Measurements from ENCODE around the gene ASB5. TPM values are rescaled to one million over a fixed set of nuclear protein-coding genes. Genes with fewer than 3 reads are reported as not detected.

ASB5 gene
- total RNA-seq, 4 donors from 2014 or later = not detected

DNA sequence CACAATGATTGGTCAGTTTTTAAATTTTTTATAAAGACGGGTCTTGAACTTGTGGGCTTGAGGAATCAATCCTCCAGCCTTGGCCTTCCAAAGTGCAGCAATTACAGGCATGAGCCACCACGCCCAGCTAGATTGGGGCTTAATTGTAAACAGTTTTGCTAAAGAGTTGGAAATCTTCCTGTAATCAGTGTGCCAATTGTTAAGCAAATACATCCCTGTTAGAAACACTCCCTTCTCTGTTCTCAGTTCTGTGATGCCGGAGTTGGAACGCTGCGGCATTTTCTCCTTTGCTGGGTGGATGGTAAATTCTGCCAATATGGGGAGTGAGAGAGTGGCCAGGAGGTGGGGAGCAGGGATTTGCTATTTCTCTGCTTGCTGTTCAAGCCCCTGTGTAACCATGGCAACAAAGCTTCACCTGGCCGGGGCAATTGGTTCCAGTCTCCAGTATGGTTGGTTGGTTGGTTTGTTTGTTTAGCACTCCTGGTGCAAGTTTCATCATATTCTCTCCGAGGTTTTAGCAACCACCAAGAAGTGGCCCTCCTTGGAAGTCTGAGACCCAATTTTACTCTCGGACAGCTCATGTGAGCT lies 70.6 kb downstream of the ASB5 start:
- Histone ChIP-seq H3K9me3 (no peaks in the 10 kb centered on the region), H3K27me3 (peaks cover 3% of the 10 kb centered on the region), H3K4me3 (no peak overlapping the region), H3K27ac (no peak overlapping the region), H3K36me3 (no peaks in the 10 kb centered on the region), H3K4me1 (peaks cover 5% of the 10 kb centered on the region)
- WGBS = 64% methylated on average over 8 of the region's 8 CpGs
- TF ChIP-seq EP300 (IDR thresholded peaks at IDR 0.05) (no peak), POLR2A (IDR thresholded peaks at IDR 0.05) (no peak), POLR2AphosphoS5 (IDR thresholded peaks at IDR 0.05) (no peak)
- TF ChIP-seq, protein P1, sequence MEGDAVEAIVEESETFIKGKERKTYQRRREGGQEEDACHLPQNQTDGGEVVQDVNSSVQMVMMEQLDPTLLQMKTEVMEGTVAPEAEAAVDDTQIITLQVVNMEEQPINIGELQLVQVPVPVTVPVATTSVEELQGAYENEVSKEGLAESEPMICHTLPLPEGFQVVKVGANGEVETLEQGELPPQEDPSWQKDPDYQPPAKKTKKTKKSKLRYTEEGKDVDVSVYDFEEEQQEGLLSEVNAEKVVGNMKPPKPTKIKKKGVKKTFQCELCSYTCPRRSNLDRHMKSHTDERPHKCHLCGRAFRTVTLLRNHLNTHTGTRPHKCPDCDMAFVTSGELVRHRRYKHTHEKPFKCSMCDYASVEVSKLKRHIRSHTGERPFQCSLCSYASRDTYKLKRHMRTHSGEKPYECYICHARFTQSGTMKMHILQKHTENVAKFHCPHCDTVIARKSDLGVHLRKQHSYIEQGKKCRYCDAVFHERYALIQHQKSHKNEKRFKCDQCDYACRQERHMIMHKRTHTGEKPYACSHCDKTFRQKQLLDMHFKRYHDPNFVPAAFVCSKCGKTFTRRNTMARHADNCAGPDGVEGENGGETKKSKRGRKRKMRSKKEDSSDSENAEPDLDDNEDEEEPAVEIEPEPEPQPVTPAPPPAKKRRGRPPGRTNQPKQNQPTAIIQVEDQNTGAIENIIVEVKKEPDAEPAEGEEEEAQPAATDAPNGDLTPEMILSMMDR (IDR thresholded peaks at IDR 0.05) = no peak
- DNase-seq (ENCODE audit: low spot score in 2 of 2) = no peak

DNA sequence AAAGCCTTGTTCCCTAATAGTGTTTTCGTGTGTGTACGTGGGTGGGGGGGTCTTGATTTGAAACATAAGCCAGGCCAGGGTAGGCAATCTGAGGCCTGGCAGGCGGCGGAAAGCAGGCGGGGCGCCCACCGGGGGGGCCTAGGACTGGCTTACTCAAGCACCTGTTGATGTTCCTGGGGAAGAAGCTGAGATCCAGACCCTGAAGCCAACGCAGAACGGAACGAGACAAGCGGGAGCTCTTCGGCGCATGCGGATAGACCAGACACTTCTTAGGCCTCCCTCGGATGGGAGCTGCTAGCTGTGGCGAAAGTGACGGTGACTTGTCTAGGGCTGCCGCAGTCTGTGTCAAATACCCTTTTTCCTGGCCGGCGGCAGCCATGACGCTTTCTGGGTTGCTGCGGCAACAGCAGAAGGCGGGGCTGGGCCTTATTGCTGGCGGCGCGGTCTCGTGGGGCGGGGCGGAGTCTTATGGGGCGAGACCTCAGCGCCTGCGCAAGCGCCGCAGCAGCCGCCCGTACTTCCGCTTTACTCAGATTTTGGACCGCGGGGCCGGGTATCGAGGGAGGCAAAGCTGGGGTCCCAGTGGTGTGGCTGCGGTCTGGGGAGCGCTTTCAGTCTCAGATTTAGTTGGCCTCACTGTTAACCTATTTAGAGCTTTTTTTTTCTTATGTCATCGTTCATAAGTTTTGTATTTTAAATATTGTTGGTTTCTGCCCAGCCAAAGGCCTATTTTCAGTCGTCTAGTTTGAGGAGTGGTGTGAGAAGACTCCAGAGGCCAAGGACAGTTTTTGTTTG lies 73.6 kb downstream of the ASB5 start, which contains the start of gene SPATA4:
Gene SPATA4, minus strand, starts transcription at position 402 of the 795 bp plus-strand sequence. Its CDS starts 23 bp downstream, at position 379.
- TF ChIP-seq POLR2AphosphoS5 (IDR thresholded peaks at IDR 0.05) (peak in 1 of 3 donors; percentile 14), EP300 (IDR thresholded peaks at IDR 0.05) (no peak), POLR2A (IDR thresholded peaks at IDR 0.05) (peak in 1 of 2 donors; percentile 35)
- TF ChIP-seq, protein P1 (IDR thresholded peaks at IDR 0.05) = no peak
- H3K9me3 ChIP-seq = no peaks in the 10 kb centered on the region
- H3K4me3 ChIP-seq = peak within 1 kb of the TSS; percentile 74
- H3K36me3 ChIP-seq = no peaks in the 10 kb centered on the region
- peaks cover 5% of the 10 kb centered on the region for H3K4me1 ChIP-seq
- WGBS = 1% methylated on average over 28 of the region's 45 CpGs
- peak; percentile 94 for DNase-seq (ENCODE audit: low spot score in 2 of 2)
- peaks cover 3% of the 10 kb centered on the region for H3K27me3 ChIP-seq
- peak within 1 kb of the TSS; percentile 39 for H3K27ac ChIP-seq

DNA sequence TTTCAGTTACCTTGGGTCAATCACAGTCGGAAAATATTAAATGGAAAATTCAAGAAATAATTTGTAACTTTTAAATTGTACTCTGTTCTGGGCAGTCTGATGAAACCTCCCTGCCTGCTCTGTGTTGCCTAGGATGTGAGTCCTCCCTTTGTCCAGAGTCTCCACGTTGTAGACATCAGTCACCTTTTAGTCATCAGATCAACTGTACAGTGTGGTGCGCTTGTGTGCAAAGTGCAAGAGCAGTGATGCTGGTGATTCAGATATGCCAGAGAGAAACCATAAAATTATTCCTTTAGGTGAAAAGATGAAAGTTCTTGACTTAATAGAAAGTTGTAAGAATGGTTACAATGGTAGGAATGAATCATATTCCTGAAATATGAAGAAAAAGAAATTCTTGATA lies 75.1 kb downstream of the ASB5 start:
- no peak overlapping the region for H3K4me3 ChIP-seq
- no peak for DNase-seq (ENCODE audit: low spot score in 2 of 2)
- WGBS = 65% methylated on average over 3 of the region's 3 CpGs
- no peaks in the 10 kb centered on the region for H3K27me3 ChIP-seq
- H3K36me3 ChIP-seq = no peaks in the 10 kb centered on the region
- H3K27ac ChIP-seq = no peak overlapping the region
- peaks cover 5% of the 10 kb centered on the region for H3K4me1 ChIP-seq
- H3K9me3 ChIP-seq = no peaks in the 10 kb centered on the region
- TF ChIP-seq, protein P1 (IDR thresholded peaks at IDR 0.05) = no peak
- no peak for TF ChIP-seq EP300 (IDR thresholded peaks at IDR 0.05)
- TF ChIP-seq POLR2A (IDR thresholded peaks at IDR 0.05) = no peak
- no peak for TF ChIP-seq POLR2AphosphoS5 (IDR thresholded peaks at IDR 0.05)

DNA sequence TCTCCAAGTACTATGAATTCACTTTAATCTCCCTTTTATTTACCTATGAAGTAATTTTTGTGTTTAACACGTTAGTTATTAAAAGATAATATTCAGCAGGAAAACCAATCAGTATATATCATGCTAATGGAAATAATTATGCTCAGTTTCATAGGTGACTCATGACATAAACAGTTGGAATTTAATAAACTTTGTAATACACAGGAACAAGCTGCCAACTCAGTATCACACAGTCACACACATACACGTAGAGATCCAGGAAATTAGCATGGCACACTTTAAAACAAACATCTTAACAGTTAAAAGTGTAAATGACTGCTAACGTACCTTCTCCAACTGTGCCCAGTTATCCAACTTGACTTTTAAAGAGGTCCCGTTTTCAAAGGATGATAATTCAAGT lies 75.9 kb downstream of the ASB5 start:
- H3K4me1 ChIP-seq = peaks cover 5% of the 10 kb centered on the region
- H3K27ac ChIP-seq = no peak overlapping the region
- WGBS = 20% methylated on average over 4 of the region's 4 CpGs
- H3K27me3 ChIP-seq = no peaks in the 10 kb centered on the region
- TF ChIP-seq POLR2A (IDR thresholded peaks at IDR 0.05) = no peak
- no peak for TF ChIP-seq POLR2AphosphoS5 (IDR thresholded peaks at IDR 0.05)
- TF ChIP-seq, protein P1 (IDR thresholded peaks at IDR 0.05) = no peak
- TF ChIP-seq EP300 (IDR thresholded peaks at IDR 0.05) = no peak
- H3K4me3 ChIP-seq = no peak overlapping the region
- no peaks in the 10 kb centered on the region for H3K36me3 ChIP-seq
- no peak for DNase-seq (ENCODE audit: low spot score in 2 of 2)
- no peaks in the 10 kb centered on the region for H3K9me3 ChIP-seq

DNA sequence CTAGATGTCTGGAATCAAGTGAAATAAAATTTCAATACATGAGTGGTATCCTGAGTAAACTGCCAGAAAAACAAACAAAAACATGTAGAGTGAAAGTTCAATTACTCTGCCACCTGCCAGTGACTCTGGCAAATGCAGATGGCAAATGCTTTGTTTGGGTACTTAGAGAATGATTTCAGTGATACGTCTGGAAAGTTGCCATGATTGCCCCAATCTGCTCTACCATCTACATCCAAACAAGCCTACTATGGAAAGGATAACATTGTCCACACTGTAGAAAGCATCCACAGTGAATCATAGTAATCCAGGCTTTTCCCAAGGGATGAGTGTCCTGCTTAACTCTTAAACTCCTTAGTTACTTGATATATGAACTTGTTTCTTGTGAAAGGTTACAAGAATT lies 77.0 kb downstream of the ASB5 start:
- Histone ChIP-seq H3K4me3 (no peak overlapping the region), H3K27ac (no peak overlapping the region), H3K9me3 (no peaks in the 10 kb centered on the region), H3K36me3 (no peaks in the 10 kb centered on the region), H3K4me1 (peaks cover 5% of the 10 kb centered on the region), H3K27me3 (no peaks in the 10 kb centered on the region)
- TF ChIP-seq, protein P1 (IDR thresholded peaks at IDR 0.05) = no peak
- TF ChIP-seq POLR2AphosphoS5 (IDR thresholded peaks at IDR 0.05) = no peak
- no peak for TF ChIP-seq POLR2A (IDR thresholded peaks at IDR 0.05)
- no peak for TF ChIP-seq EP300 (IDR thresholded peaks at IDR 0.05)
- WGBS = 38% methylated on average over 1 of the region's 1 CpG
- no peak for DNase-seq (ENCODE audit: low spot score in 2 of 2)
